SK-N-DZ (cell line): ENCODE results near the gene APOO.

Experiments
- DNase-seq: peaks from one replicate; pipeline ENCODE4 v3.0.0-alpha.2; 2015; ENCODE audit warnings: low spot score

Gene APOO

DNA sequence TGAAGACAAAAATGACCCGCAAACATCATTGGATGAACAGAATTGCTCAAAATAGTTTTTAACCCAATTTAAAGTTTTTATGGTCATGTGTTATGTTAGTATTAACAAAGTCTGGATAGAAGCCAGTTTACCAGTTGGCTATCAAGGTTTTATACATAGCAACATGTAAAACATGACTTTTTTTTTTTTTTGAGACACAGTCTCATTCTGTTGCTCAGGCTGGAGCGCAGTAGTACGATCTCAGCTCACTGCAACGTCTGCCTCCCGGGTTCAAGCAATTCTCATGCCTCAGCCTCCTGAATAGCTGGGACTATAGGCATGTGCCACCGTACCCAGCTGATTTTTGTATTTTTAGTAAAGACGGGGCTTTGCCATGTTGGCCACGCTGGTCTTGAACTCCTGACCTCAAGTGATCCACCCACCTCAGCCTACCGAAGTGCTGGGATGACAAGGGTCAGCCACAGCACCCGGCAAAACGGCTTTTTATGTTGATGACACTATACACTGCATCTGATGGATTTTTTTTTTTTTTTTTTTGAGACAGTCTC lies 121.4 kb downstream of the APOO start:
- no peak for DNase-seq

DNA sequence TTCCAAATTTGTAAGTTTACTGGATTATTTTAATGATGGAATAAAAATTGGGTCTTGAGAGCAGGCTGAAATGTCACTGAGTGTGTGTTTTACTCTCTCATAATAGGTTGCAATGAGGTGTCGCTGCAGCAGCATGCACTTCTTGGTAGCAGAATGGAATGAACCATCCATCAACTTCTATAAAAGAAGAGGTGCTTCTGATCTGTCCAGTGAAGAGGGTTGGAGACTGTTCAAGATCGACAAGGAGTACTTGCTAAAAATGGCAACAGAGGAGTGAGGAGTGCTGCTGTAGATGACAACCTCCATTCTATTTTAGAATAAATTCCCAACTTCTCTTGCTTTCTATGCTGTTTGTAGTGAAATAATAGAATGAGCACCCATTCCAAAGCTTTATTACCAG lies 122.2 kb downstream of the APOO start:
- DNase-seq, result no peak

DNA sequence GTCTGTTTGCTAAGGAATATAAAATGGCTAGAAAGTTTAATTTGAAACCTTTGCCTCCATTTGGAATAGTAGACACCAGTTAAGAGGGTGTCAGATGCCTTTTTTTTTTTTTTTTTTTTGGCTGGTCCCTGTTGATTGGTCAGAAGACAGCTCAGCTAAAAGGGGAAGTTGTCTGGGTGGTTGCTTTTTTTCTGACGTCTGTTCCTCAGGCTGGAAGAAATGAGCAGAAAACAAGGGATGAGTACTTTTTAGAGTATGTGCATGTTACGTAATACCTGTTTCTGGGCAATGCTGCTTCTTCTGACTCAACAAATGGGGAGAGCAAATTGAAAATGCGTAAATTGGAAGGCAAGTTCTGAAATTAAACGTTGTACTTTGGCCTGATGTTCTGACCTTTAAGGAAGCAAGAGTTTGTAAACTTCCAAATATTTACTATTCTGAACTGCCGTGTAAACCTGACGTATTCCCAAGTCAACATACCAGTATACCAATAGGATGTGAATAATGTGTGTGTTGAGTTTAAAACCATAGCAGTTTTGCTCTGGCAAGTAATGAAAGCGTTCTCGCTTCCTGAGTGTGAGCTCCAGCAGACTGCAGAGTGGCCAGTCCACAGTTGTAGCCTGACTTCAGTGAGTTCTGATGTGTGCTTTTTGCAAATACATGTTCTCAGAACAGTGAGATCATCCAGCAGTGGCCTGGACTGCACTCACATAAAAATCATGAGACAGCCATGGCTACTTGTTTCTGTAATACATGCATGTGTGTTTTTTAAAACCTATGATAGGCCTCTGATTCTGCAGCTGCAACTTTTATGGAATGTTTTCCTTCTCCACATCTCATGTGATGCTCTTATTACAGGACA lies 123.0 kb downstream of the APOO start:
- no peak for DNase-seq

DNA sequence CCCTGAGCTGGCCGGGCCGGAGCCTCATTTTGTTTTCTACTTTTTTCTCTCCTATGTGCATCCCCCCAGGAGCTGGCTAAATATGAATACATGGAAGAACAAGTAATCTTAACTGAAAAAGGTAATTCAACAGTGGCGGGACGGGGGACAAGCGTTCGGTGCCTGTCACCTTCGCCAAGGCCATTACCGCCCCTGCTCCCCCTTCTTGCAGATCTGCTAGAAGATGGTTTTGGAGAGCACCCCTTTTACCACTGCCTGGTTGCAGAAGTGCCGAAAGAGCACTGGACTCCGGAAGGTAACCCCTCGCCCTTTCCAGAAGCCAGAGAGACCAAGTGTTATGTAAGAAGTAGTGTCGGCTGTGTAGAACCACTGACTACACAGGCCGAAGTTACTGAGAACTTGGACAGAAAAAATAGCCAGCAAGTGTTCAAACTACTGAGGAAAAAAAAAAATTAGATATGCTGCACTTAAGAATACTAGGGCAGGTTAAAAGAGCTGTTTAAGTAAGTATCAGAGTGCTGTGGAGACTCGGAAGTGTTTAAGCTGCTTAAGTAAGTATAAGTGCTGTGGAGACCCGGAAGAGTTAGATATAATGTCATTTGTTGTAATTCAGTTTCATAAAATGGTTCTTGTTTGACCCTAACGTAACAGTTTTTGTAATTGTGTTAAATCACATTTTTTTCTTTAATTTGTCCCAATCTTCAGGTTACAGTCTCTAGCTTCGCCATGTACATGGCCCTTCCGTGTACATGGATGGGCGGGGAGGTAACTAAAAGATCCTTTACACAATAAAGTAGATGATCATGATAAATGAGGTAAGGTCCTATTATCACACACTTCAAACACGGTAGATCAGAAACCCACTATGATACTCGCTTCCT lies 123.9 kb downstream of the APOO start:
- no peak for DNase-seq
